Natural killer cell (primary cell): ENCODE results near the gene MYDGF. TPM values are rescaled to one million over a fixed set of nuclear protein-coding genes. Genes with fewer than 3 reads are reported as not detected.

ENCODE experiments used
- ATAC-seq, 3 donors: fragments of 150-1000 bp in 2 of 3; fragments of 200-7000 bp in 1 of 3; cut with Tn5 transposase; 1 replicate in 1 of 3; 2 replicates in 2 of 3; pipeline ENCODE4 v1.10.0; 2021; ENCODE audit warnings: mild to moderate bottlenecking in 2 of 3, moderate library complexity in 2 of 3
- DNase-seq, 2 donors: peaks; one replicate each; pipeline versions ENCODE4 v3.0.0 to v3.0.0-alpha.2; 2013 to 2021; ENCODE audit warnings: mixed read lengths in 1 of 2
- H3K27ac ChIP-seq: one replicate; pipeline ENCODE4 v1.5.1; 2013; ENCODE audit warnings: mild to moderate bottlenecking, low read length
- H3K27me3 ChIP-seq: one replicate; pipeline ENCODE4 v1.6.1; 2013; ENCODE audit warnings: low read length; ENCODE audit not compliant: control insufficient read depth, insufficient read depth
- H3K36me3 ChIP-seq: one replicate; pipeline ENCODE4 v1.6.1; 2013; ENCODE audit warnings: low read length; ENCODE audit not compliant: control insufficient read depth, insufficient read depth
- H3K4me1 ChIP-seq: one replicate; pipeline ENCODE4 v1.6.1; 2013; ENCODE audit warnings: low read length; ENCODE audit not compliant: control insufficient read depth, insufficient read depth
- H3K4me3 ChIP-seq: one replicate; pipeline ENCODE4 v1.5.1; 2013; ENCODE audit warnings: low read length
- H3K9me3 ChIP-seq: one replicate; pipeline ENCODE4 v1.6.1; 2013; ENCODE audit warnings: low read length; ENCODE audit not compliant: control insufficient read depth, insufficient read depth
- H3K27ac Mint-ChIP-seq, 2 donors: one replicate each; pipeline ENCODE4 v1.8.0; 2022; ENCODE audit warnings: mild to moderate bottlenecking in 2 of 2, mixed read lengths in 2 of 2, moderate library complexity in 1 of 2
- H3K27me3 Mint-ChIP-seq, 2 donors: one replicate each; pipeline ENCODE4 v1.8.0; 2022; ENCODE audit warnings: low read depth in 2 of 2, mixed read lengths in 2 of 2
- H3K36me3 Mint-ChIP-seq: one replicate; pipeline ENCODE4 v1.8.0; 2022; ENCODE audit warnings: mixed read lengths
- H3K4me1 Mint-ChIP-seq, 2 donors: one replicate each; pipeline ENCODE4 v1.8.0; 2022; ENCODE audit warnings: mixed read lengths in 2 of 2
- H3K4me3 Mint-ChIP-seq: one replicate; pipeline ENCODE4 v1.8.0; 2022; ENCODE audit warnings: mild to moderate bottlenecking, moderate library complexity, mixed read lengths
- H3K9me3 Mint-ChIP-seq, 2 donors: one replicate each; pipeline ENCODE4 v1.8.0; 2022; ENCODE audit warnings: mixed read lengths in 2 of 2
- WGBS: methylation state at CpG from one replicate; pipeline ENCODE4 v1.1.7; 2013; ENCODE audit warnings: missing lambda C conversion rate; ENCODE audit not compliant: insufficient coverage; 5-methylcytosine and 5-hydroxymethylcytosine counted together
- intact Hi-C: fragments of 100-400 bp; cut with micrococcal nuclease; formaldehyde crosslinking; loops from one replicate; pipeline ENCODE4 v1.14.2; 2022
- total RNA-seq, 4 donors: library from RNA; stranded (reverse); fragments of 120-200 nt in 1 of 4; gene quantifications; one replicate each; pipeline versions ENCODE4 v1.2.3 to v1.2.4, GENCODE V29; 2013 to 2022
- TF ChIP-seq, protein P1 (sequence below): fragments of 200-600 bp; IDR thresholded peaks from one replicate; pipeline ENCODE4 v1.8.0; 2022; ENCODE audit warnings: antibody characterized with exemption

Gene MYDGF
- total RNA-seq, 3 donors from 2014 or later (not counting 1 experiment from before 2014, with no cell fraction given), result 36.9 to 41.8 (median 37.2) TPM

GRCh38 chr19:4619668-4620294 is 50.4 kb downstream of the MYDGF start:
- no peaks in the 10 kb centered on the region for H3K27me3 ChIP-seq
- H3K9me3 ChIP-seq, result no peaks in the 10 kb centered on the region
- no peak overlapping the region for H3K27ac Mint-ChIP-seq
- H3K4me1 Mint-ChIP-seq, result no peaks in the 10 kb centered on the region
- H3K27me3 Mint-ChIP-seq, result peaks cover 0 to 17% of the 10 kb centered on the region in 2 donors
- H3K4me1 ChIP-seq, result no peaks in the 10 kb centered on the region
- no peaks in the 10 kb centered on the region for H3K36me3 ChIP-seq
- H3K4me3 Mint-ChIP-seq, result no peak overlapping the region
- 78% methylated on average over 16 of the region's 17 CpGs for WGBS
- no peaks in the 10 kb centered on the region for H3K36me3 Mint-ChIP-seq
- DNase-seq, result no peak
- H3K27ac ChIP-seq, result no peak overlapping the region
- no peak overlapping the region for H3K4me3 ChIP-seq
- no peaks in the 10 kb centered on the region for H3K9me3 Mint-ChIP-seq
- TF ChIP-seq, protein P1, sequence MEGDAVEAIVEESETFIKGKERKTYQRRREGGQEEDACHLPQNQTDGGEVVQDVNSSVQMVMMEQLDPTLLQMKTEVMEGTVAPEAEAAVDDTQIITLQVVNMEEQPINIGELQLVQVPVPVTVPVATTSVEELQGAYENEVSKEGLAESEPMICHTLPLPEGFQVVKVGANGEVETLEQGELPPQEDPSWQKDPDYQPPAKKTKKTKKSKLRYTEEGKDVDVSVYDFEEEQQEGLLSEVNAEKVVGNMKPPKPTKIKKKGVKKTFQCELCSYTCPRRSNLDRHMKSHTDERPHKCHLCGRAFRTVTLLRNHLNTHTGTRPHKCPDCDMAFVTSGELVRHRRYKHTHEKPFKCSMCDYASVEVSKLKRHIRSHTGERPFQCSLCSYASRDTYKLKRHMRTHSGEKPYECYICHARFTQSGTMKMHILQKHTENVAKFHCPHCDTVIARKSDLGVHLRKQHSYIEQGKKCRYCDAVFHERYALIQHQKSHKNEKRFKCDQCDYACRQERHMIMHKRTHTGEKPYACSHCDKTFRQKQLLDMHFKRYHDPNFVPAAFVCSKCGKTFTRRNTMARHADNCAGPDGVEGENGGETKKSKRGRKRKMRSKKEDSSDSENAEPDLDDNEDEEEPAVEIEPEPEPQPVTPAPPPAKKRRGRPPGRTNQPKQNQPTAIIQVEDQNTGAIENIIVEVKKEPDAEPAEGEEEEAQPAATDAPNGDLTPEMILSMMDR, result no peak
- intact Hi-C loops, result no loop called here
- ATAC-seq, result no peak

DNA sequence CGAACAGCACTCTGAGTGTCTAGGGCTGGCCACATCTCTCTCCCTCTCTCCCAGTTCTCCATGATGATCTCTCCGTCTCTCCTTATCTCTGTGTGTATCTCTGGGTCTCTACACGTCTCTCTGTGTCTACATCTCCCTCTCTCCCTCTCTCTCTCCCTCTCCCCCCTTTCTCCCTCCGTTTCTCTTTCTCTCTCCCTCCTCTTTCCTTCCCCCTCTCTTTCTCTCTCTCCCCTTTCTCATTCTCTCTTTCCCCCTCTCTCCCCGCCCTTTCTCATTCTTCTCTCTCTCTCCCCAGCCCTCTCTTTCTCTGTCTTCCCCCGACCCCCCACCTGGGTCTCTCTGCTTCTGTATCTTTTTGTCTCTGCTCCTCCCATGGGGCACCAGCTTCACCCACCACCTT is 52.1 kb downstream of the MYDGF start:
- no peaks in the 10 kb centered on the region for H3K9me3 ChIP-seq
- DNase-seq, result no peak
- Mint-ChIP-seq H3K4me1 (no peaks in the 10 kb centered on the region), H3K36me3 (no peaks in the 10 kb centered on the region), H3K27ac (no peak overlapping the region), H3K27me3 (peaks cover 0 to 10% of the 10 kb centered on the region in 2 donors), H3K4me3 (no peak overlapping the region), H3K9me3 (no peaks in the 10 kb centered on the region)
- no peaks in the 10 kb centered on the region for H3K36me3 ChIP-seq
- no peak overlapping the region for H3K4me3 ChIP-seq
- H3K4me1 ChIP-seq, result no peaks in the 10 kb centered on the region
- ATAC-seq, result no peak
- H3K27ac ChIP-seq, result no peak overlapping the region
- WGBS, result 47% methylated on average over 6 of the region's 6 CpGs
- intact Hi-C loops, result no loop called here
- no peaks in the 10 kb centered on the region for H3K27me3 ChIP-seq
- TF ChIP-seq, protein P1, result no peak

DNA sequence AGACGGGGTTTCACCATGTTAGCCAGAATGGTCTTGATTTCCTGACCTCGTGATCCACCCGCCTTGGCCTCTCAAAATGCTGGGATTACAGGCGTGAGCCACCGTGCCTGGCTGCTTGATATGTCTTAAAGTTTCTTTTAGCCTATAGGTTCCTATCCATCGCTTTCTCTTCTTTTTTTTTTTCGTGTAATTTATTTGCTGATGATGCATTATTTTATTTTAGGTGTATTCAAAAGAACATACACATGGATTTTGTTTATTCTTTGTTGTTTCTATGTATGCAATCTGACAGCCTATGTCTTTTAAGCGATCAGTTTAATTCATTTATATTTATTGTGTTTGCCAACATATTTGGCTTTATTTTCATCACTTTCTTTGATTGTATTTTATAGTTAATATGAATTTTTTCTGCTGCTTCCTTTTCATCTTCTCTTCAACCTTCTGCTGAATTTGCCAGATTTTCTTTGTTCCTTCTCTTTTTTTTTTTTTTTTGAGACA is 56.8 kb downstream of the MYDGF start:
- Histone ChIP-seq H3K36me3 (no peaks in the 10 kb centered on the region), H3K27me3 (no peaks in the 10 kb centered on the region), H3K4me3 (no peak overlapping the region), H3K27ac (no peak overlapping the region), H3K9me3 (no peaks in the 10 kb centered on the region), H3K4me1 (peaks cover 4% of the 10 kb centered on the region)
- Mint-ChIP-seq H3K4me1 (no peaks in the 10 kb centered on the region), H3K9me3 (no peaks in the 10 kb centered on the region), H3K27me3 (peaks cover 12 to 15% of the 10 kb centered on the region in 2 donors), H3K4me3 (no peak overlapping the region), H3K27ac (no peak overlapping the region), H3K36me3 (no peaks in the 10 kb centered on the region)
- intact Hi-C loops, result no loop called here
- ATAC-seq (no peak), DNase-seq (no peak)
- TF ChIP-seq, protein P1, result no peak
- WGBS, result 91% methylated on average over 5 of the region's 8 CpGs
